Right hindlimb (tissue), 1 donor: ENCODE results near the gene GOLGA3.
A peak's percentile ranks its signal among the peaks of the same experiment; 100 is the strongest.
"Not testable (repeated sequence)": the region's sequence is repeated elsewhere in the genome, so short reads cannot be mapped to it uniquely, and the experiment has no call there.

ENCODE experiments used
- DNase-seq: peaks from one replicate; pipeline ENCODE4 v3.0.0-alpha.2; 2018

The GOLGA3 gene

DNA sequence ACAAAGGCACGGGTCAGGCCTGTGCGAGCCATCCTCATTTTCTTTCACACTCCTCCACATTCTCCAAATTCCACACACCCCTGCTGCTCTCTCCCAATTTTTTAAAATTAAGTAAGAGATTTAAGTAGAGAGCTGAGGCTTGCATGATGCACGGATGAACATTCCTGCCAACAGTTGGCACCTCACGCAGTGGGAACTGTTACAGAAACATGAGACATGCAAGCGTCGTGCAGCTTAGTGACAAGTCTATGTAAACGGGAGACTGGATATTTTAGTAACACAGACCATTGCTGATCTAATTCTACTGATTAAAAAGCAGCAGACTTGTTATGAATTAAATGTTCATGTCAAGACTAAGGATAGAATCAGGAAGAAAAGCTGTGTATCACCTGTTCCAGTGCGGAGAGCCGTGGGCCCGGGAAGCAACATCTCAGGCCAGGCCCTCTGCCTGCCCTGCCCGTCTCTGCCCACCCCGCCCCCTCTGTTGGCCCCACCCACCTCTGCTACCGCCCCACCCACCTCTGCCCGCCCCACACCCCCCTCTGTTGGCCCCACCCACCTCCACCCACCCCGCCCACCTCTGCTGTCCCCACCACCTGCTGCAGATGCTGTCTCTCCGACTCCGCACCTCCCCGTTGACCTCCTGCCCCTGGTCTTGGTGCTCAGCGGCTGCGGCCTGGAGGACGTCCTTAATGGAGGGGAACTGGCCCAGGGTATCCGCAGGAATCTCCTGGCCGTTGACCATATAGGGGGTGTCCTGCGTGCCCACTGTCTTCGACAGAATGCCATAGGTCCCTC, 21.2 kb downstream of the GOLGA3 start:
- DNase-seq, result no peak

DNA sequence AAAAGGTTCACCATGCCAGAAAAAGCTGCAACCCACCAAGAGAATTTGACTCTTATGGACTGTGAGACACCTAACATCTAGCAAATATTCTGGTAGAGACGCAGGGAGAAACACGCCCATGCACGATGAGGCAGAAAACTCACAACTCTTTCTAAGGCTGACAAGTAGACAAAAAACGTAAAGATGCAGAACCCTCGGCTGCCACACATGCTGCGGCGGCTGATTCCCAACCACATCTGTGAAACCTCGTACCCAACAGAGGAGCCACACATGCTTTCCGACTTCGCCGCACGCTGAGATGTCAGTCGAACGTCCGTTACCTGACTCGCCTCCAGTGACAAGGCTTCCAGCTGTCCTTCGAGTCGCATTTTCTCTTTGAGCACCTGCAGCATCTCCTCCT, 21.8 kb downstream of the GOLGA3 start:
- DNase-seq, result no peak

GRCh38 chr12:132804426-132804861, 24.2 kb downstream of the GOLGA3 start:
- no peak for DNase-seq

GRCh38 chr12:132803888-132804287, 24.8 kb downstream of the GOLGA3 start:
- no peak for DNase-seq

DNA sequence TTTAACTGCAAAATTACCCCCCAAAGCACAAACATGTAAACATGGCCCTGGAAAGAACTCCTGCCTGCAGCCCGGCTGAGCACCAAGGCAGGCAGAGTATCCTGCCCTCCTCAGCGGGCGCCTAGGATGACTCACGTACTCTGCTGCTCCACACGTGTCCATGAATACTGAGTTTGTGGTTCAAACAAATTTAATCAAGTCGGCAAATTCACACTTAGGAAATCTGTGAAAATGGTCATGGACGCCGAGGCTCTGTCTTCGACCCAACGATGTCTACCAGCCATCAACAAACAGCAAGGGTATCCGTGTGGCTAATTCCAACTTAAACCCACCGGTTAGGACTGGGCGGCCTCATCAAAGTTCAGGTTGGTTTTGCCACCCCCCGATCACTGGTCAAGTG, 25.5 kb downstream of the GOLGA3 start:
- DNase-seq, result no peak

GRCh38 chr12:132801741-132802140, 26.9 kb downstream of the GOLGA3 start:
- no peak for DNase-seq

- DNase-seq, result no peak
Measured at GRCh38 chr12:132798836-132799235, 29.8 kb downstream of the GOLGA3 start.

DNA sequence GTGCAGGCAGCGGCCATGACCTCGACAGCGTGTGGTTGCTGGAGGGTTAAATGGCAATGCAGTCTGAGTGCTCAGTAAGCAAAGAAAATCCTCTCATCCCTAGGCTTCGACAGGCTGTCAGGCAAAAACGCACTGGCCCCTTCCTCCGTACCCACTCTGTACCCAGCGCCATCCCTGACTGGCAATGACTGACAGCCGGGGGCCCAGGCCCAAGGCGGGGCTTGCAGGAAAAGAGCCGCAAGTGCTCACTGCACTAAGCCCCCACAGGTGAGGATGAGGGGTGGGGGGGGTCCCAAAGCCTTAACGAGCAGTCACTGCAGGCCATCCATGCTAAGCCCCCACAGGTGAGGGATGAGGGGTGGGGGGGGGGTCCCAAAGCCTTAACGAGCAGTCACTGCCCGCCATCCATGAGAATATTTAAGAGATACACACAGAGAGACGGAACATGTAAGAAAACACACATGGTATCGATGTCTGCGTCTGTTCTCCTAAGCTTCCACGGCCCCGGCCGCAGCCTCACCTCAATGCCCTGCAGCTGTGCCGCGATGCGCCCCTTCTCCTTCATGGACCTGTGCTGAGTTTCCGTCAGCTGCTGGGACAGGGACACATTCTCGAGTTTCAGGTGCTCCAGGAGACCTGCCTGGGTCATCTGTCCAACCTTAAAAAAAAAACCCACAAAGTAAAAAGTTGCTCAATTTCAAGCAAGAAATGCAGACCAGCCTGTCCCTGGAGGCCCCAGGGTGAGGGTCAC, 30.7 kb downstream of the GOLGA3 start:
- no peak for DNase-seq

DNA sequence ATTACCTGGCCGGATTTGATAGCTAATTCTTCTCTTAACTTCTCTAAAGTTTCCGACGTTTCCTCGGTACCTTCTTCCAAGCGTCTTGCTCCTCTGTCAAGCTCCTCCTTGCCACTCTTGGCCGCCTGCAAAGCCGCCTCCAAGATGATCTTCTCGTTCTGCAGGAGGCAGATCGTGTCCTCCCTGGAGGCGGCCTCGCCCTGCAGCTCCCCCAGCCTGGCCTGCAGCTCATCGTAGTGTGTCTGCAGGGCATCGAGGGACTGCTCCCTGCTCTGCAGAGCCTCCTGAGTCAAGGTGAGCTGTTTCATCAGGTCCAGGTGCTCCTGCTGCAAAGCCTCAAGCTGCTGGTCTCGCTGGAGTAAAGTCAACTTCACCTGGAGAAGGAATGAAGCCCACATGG, 32.8 kb downstream of the GOLGA3 start:
- no peak for DNase-seq

GRCh38 chr12:132791940-132792339, 36.7 kb downstream of the GOLGA3 start:
- DNase-seq, result not testable (repeated sequence)

DNA sequence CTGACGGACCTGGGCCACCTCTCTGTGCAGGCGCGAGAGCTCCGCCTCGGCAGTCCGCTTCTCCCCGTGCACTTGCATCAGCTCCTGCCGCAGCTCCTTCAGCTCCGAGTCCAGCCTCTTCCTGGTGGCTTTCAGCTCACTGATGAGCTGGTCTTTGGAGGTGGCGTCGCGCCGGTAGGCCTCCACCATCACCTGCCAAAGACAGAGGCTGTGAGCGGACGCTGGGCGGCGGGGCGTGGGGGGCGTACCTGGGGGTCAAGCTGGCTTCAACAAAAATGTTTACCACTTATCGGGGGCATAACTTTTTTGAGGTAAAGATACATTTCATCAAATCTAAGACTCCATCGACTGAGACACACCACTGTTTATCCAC, 39.6 kb downstream of the GOLGA3 start:
- DNase-seq, result no peak

- no peak for DNase-seq
Measured at GRCh38 chr12:132788375-132789098, 40.1 kb downstream of the GOLGA3 start.

DNA sequence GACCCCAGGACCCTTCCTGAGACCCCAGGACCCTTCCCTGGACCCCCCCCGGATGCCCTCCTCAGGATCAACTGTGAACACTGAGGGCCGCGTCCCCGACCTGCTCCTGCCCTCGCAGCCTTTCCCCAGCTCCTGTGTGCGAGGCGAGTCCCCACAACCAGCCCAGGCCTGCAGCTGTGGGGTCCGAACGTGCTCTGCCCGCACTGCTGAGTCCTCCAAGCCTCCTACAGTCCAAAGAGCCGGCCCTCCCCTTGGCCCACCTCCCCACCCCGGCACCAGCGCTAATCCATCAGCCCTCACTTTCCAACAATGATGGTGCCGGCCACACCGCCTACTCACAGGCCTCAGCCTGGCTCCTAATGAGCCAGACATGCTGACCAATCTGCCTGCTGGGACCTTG, 40.8 kb downstream of the GOLGA3 start:
- DNase-seq, result no peak

- DNase-seq, result no peak
Measured at GRCh38 chr12:132786192-132786591, 42.5 kb downstream of the GOLGA3 start.

DNA sequence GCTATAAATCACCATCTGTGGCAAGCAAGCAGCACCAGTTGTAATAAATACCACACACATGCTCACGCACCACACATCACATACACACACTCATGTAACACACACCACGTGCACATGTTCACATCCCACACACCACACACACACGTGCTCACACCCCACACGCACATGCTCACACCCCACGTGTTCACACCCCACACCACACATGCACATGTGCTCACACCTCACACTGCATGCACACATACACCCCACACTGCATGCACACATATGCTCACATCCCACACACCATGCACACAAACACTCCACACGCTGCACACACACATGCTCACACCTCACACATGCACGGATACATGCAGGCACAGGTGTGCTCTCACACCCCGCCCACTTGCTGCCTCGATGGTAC, 44.1 kb downstream of the GOLGA3 start:
- DNase-seq, result no peak

GRCh38 chr12:132783917-132784531, 44.6 kb downstream of the GOLGA3 start:
- DNase-seq, result no peak

GRCh38 chr12:132781938-132782337, 46.7 kb downstream of the GOLGA3 start:
- no peak for DNase-seq

DNA sequence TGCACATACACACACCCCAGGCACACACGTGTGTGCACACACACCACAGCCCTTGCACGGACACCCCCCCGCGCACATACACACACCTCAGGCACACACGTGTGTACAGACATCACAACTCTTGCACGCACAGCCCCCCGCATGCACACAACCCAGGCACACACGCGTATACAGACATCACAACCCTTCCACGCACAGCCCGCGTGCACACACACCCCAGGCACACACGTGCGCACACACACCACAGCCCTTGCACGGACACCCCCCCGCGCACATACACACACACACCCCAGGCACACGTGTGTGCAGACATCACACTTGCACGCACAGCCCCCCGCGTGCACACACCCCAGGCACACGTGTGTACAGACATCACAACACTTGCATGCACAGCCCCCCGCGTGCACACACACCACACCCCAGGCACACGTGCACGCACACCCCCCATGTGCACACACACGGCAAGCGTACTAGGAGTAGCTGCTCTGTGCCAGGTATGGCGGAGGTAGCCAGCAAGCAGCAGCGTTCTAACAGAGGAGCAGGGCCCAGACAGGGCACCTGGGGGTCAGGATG, 48.8 kb downstream of the GOLGA3 start:
- no peak for DNase-seq

DNA sequence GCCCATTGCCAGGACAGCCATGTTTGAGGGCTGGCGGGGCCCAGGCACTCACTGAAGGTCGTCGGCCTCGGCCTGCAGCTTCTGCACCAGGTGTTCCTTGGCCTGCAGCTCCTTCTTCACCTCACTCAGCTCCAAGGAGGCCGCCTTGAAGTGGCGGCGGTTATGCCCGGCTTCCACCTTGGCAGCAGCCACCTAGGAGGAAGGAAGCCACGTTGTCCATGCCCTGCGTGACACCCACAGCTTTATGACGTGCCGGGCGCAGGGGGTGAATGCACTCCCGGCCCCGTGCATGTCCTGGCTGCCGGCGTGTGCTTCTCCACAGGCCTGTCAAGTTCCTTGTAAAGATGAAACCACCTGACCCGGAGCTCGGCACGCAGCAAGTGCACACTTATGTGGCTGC, 51.1 kb downstream of the GOLGA3 start:
- no peak for DNase-seq

DNA sequence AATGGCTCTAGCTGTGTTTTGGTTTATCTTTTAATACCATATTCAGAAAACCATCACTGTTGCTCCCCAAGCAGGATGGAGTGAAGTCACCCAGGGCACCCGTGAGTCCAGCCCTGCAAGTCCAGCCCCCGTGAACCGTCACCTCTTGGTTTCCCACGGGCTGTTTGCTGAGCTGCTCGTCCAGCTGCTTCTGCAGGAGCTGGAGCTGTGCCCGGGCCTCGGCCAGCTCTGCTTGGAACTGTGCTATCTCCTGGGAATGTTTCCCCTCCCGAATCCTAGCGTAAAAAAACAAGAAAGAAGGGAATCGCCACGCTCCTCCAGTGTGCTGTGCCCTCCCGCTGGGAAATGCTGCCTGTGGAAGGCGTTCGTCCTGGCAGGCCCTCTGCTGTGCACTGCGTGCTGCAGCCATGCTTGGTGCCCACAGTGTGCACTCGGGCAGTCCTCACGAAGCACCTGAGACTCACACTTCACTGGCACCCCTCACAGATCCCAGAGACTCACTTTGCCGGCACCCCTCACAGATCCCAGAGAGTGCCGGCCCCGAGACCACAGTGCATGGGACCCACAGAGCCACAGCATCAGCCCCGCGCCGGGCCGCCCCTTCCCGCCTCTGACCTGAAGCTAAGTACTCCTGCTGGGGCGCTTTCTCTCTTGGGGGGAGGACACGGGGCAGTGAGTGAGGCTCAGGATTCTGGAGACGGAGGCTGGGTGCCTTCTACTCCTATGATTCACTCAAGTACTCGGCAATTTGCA, 51.7 kb downstream of the GOLGA3 start:
- peak; percentile 82 for DNase-seq

GRCh38 chr12:132776230-132776625, 52.4 kb downstream of the GOLGA3 start:
- not testable (repeated sequence) for DNase-seq
